ENCODE measurements around the gene CCL27. TPM values are rescaled to one million over a fixed set of nuclear protein-coding genes. Genes with fewer than 3 reads are reported as not detected.

The CCL27 gene
- total and polyA plus RNA-seq, 7 donors: 0.63 TPM; not detected in 6

GRCh38 chr9:34612788-34613390, 49.6 kb downstream of the CCL27 start:
- DNase-seq: peak; percentile 90
- Histone ChIP-seq H3K27ac (peak overlapping the region; percentile 78 to 84 (median 82)), H3K9me3 (no peaks in the 10 kb centered on the region)

More at GRCh38 chr9:34612788-34613390, 49.6 kb downstream of the CCL27 start:
- 2 to 3% methylated on average over 15 of the region's 15 CpGs for WGBS, 2 donors
- H3K4me3 ChIP-seq: peak overlapping the region; percentile 61 to 70 (median 65)
- H3K36me3 ChIP-seq: peaks cover 14 to 45% (median 30%) of the 10 kb centered on the region in 4 donors
- intact Hi-C loops (cut with DNase I): loop anchor here (1.0 to 2.0 kb wide), 4 partner anchors 21 to 155 kb away; partner anchors contain the start of genes DNAI1 and FAM219A
- TF ChIP-seq EP300 (IDR thresholded peaks at IDR 0.05): no peak
- TF ChIP-seq POLR2AphosphoS5 (IDR thresholded peaks at IDR 0.05): peak in 2 of 4 donors; percentile 16 to 29
- TF ChIP-seq POLR2A (IDR thresholded peaks at IDR 0.05): no peak
- TF ChIP-seq, protein P1, sequence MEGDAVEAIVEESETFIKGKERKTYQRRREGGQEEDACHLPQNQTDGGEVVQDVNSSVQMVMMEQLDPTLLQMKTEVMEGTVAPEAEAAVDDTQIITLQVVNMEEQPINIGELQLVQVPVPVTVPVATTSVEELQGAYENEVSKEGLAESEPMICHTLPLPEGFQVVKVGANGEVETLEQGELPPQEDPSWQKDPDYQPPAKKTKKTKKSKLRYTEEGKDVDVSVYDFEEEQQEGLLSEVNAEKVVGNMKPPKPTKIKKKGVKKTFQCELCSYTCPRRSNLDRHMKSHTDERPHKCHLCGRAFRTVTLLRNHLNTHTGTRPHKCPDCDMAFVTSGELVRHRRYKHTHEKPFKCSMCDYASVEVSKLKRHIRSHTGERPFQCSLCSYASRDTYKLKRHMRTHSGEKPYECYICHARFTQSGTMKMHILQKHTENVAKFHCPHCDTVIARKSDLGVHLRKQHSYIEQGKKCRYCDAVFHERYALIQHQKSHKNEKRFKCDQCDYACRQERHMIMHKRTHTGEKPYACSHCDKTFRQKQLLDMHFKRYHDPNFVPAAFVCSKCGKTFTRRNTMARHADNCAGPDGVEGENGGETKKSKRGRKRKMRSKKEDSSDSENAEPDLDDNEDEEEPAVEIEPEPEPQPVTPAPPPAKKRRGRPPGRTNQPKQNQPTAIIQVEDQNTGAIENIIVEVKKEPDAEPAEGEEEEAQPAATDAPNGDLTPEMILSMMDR (IDR thresholded peaks at IDR 0.05): peak; percentile 55 to 88 (median 79)
- no peaks in the 10 kb centered on the region for H3K27me3 ChIP-seq
- peaks cover 0 to 26% (median 21%) of the 10 kb centered on the region in 4 donors for H3K4me1 ChIP-seq

Small RNA genes within 50 kb of the gene (small RNA-seq; reads per million reads assigned to genes)
- 0 reads per million in 3 donors for gene CCL27

Other genes with a start within 250 kb of the CCL27 start
- gene FAM219A, start 204.1 kb downstream of the CCL27 start, total RNA-seq: 10 to 100 TPM in 1 of 4 donors, 1 to 10 TPM in 3; 7.4 to 10.2 (median 8.8) TPM
- gene FAM219A, start 204.1 kb downstream of the CCL27 start, polyA plus RNA-seq: 1 to 10 TPM; 3.0 to 7.9 (median 3.2) TPM
- gene DNAI1, start 203.9 kb downstream of the CCL27 start, total RNA-seq: under 1 TPM in 1 of 4 donors, not detected in 3; under 0.01 TPM
- gene DNAI1, start 203.9 kb downstream of the CCL27 start, polyA plus RNA-seq: under 1 TPM in 1 of 3 donors, not detected in 2; 0.01 TPM
- 1 to 10 TPM in 1 of 4 donors, not detected in 3; 2.5 TPM for gene ENHO, start 139.7 kb downstream of the CCL27 start, total RNA-seq
- 1 to 10 TPM; 1.9 to 7.4 (median 6.0) TPM for gene ENHO, start 139.7 kb downstream of the CCL27 start, polyA plus RNA-seq
- 10 to 100 TPM in 1 of 4 donors, 1 to 10 TPM in 3; 3.0 to 12.9 (median 7.5) TPM for gene CNTFR, start 72.9 kb downstream of the CCL27 start, total RNA-seq
- 1 to 10 TPM; 1.6 to 4.6 (median 4.2) TPM for gene CNTFR, start 72.9 kb downstream of the CCL27 start, polyA plus RNA-seq
- gene RPP25L, start 50.6 kb downstream of the CCL27 start, total RNA-seq: 10 to 100 TPM; 23.3 to 44.3 (median 31.5) TPM
- gene RPP25L, start 50.6 kb downstream of the CCL27 start, polyA plus RNA-seq: 10 to 100 TPM; 47.4 to 72.1 (median 49.2) TPM
- 100 to 1,000 TPM in 2 of 4 donors, 10 to 100 TPM in 2; 59.6 to 122 (median 106) TPM for gene DCTN3, start 42.2 kb downstream of the CCL27 start, total RNA-seq
- gene DCTN3, start 42.2 kb downstream of the CCL27 start, polyA plus RNA-seq: 10 to 100 TPM; 84.0 to 90.7 (median 86.7) TPM
- gene ARID3C, start 33.6 kb downstream of the CCL27 start, total RNA-seq: not detected
- under 1 TPM in 1 of 3 donors, not detected in 2; 0.06 TPM for gene ARID3C, start 33.6 kb downstream of the CCL27 start, polyA plus RNA-seq
- gene SIGMAR1, start 24.9 kb downstream of the CCL27 start, total RNA-seq: 10 to 100 TPM; 69.0 to 82.6 (median 72.6) TPM
- 10 to 100 TPM; 12.0 to 71.5 (median 13.2) TPM for gene SIGMAR1, start 24.9 kb downstream of the CCL27 start, polyA plus RNA-seq
- gene GALT, start 16.0 kb downstream of the CCL27 start, total RNA-seq: 10 to 100 TPM; 28.8 to 51.0 (median 33.1) TPM
- gene GALT, start 16.0 kb downstream of the CCL27 start, polyA plus RNA-seq: 10 to 100 TPM; 15.6 to 44.8 (median 21.7) TPM
- gene IL11RA, start 10.5 kb downstream of the CCL27 start, total RNA-seq: 100 to 1,000 TPM in 1 of 4 donors, 10 to 100 TPM in 3; 67.3 to 110 (median 90.7) TPM
- gene IL11RA, start 10.5 kb downstream of the CCL27 start, polyA plus RNA-seq: 10 to 100 TPM in 1 of 3 donors, 1 to 10 TPM in 2; 1.4 to 14.8 (median 7.2) TPM
- 1 to 10 TPM in 1 of 4 donors, not detected in 3; 5.8 TPM for gene CCL19, start 28.6 kb upstream of the CCL27 start, total RNA-seq
- 100 to 1,000 TPM in 1 of 3 donors, 1 to 10 TPM in 2; 1.8 to 415 (median 1.8) TPM for gene CCL19, start 28.6 kb upstream of the CCL27 start, polyA plus RNA-seq
- gene CCL21, start 47.5 kb upstream of the CCL27 start, total RNA-seq: 100 to 1,000 TPM in 3 of 4 donors, 10 to 100 TPM in 1; 61.6 to 214 (median 160) TPM
- gene CCL21, start 47.5 kb upstream of the CCL27 start, polyA plus RNA-seq: 100 to 1,000 TPM in 1 of 3 donors, 10 to 100 TPM in 1, 1 to 10 TPM in 1; 1.4 to 204 (median 41.4) TPM